ENCODE data around the gene LRP5.

LRP5 gene

GRCh38 chr11:68282861-68283230 lies 29.5 kb upstream of the LRP5 start:
- TF ChIP-seq, protein P1, sequence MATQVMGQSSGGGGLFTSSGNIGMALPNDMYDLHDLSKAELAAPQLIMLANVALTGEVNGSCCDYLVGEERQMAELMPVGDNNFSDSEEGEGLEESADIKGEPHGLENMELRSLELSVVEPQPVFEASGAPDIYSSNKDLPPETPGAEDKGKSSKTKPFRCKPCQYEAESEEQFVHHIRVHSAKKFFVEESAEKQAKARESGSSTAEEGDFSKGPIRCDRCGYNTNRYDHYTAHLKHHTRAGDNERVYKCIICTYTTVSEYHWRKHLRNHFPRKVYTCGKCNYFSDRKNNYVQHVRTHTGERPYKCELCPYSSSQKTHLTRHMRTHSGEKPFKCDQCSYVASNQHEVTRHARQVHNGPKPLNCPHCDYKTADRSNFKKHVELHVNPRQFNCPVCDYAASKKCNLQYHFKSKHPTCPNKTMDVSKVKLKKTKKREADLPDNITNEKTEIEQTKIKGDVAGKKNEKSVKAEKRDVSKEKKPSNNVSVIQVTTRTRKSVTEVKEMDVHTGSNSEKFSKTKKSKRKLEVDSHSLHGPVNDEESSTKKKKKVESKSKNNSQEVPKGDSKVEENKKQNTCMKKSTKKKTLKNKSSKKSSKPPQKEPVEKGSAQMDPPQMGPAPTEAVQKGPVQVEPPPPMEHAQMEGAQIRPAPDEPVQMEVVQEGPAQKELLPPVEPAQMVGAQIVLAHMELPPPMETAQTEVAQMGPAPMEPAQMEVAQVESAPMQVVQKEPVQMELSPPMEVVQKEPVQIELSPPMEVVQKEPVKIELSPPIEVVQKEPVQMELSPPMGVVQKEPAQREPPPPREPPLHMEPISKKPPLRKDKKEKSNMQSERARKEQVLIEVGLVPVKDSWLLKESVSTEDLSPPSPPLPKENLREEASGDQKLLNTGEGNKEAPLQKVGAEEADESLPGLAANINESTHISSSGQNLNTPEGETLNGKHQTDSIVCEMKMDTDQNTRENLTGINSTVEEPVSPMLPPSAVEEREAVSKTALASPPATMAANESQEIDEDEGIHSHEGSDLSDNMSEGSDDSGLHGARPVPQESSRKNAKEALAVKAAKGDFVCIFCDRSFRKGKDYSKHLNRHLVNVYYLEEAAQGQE (IDR thresholded peaks at IDR 0.05; ENCODE audit: insufficient read depth in 1 of 2, low read depth in 2 of 2, low read length in 2 of 2), result no peak
- TF ChIP-seq TAF1 (IDR thresholded peaks at IDR 0.05; ENCODE audit: borderline replicate concordance, insufficient read depth, low read length), result no peak
- no peak for TF ChIP-seq POLR2AphosphoS5 (IDR thresholded peaks at IDR 0.05; ENCODE audit: low read depth, low read length)
- TF ChIP-seq FOXP2 (optimal IDR thresholded peaks at IDR 0.05; ENCODE audit: borderline replicate concordance, extremely low read depth, extremely low read length, insufficient read depth), result no peak
- no peak for TF ChIP-seq SIN3A (IDR thresholded peaks at IDR 0.05; ENCODE audit: borderline replicate concordance, insufficient read depth, low read length)

GRCh38 chr11:68287419-68287818 lies 25.0 kb upstream of the LRP5 start:
- TF ChIP-seq SIN3A (IDR thresholded peaks at IDR 0.05; ENCODE audit: borderline replicate concordance, insufficient read depth, low read length) (no peak), TAF1 (IDR thresholded peaks at IDR 0.05; ENCODE audit: borderline replicate concordance, insufficient read depth, low read length) (no peak), POLR2AphosphoS5 (IDR thresholded peaks at IDR 0.05; ENCODE audit: low read depth, low read length) (no peak), FOXP2 (optimal IDR thresholded peaks at IDR 0.05; ENCODE audit: borderline replicate concordance, extremely low read depth, extremely low read length, insufficient read depth) (no peak)
- TF ChIP-seq, protein P1 (IDR thresholded peaks at IDR 0.05; ENCODE audit: insufficient read depth in 1 of 2, low read depth in 2 of 2, low read length in 2 of 2), result no peak

GRCh38 chr11:68289456-68289855 lies 22.9 kb upstream of the LRP5 start:
- no peak for TF ChIP-seq TAF1 (IDR thresholded peaks at IDR 0.05; ENCODE audit: borderline replicate concordance, insufficient read depth, low read length)
- TF ChIP-seq, protein P1 (IDR thresholded peaks at IDR 0.05; ENCODE audit: insufficient read depth in 1 of 2, low read depth in 2 of 2, low read length in 2 of 2), result no peak
- TF ChIP-seq SIN3A (IDR thresholded peaks at IDR 0.05; ENCODE audit: borderline replicate concordance, insufficient read depth, low read length), result no peak
- no peak for TF ChIP-seq FOXP2 (optimal IDR thresholded peaks at IDR 0.05; ENCODE audit: borderline replicate concordance, extremely low read depth, extremely low read length, insufficient read depth)
- TF ChIP-seq POLR2AphosphoS5 (IDR thresholded peaks at IDR 0.05; ENCODE audit: low read depth, low read length), result no peak

GRCh38 chr11:68293708-68294107 lies 18.7 kb upstream of the LRP5 start:
- TF ChIP-seq POLR2AphosphoS5 (IDR thresholded peaks at IDR 0.05; ENCODE audit: low read depth, low read length) (no peak), SIN3A (IDR thresholded peaks at IDR 0.05; ENCODE audit: borderline replicate concordance, insufficient read depth, low read length) (no peak)

DNA sequence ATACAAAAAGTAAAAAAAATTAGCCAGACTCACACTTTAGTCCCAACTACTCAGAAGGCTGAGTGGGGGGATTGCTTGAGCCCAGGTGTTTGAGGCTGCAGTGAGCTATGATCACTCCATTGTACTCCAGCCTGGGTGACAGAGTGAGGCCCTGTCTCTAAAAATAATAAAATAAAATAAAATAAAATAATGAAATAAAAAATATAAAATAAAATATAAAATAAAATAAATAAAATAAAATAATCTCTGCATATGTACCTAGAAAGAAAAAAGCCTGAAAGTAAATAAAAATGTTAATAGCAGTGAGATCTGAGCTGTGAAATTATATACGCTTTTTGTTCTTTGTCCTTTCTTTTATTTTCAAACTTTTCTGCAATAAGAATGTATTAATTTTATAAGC lies 17.1 kb upstream of the LRP5 start:
- TF ChIP-seq TAF1 (IDR thresholded peaks at IDR 0.05; ENCODE audit: borderline replicate concordance, insufficient read depth, low read length), result no peak
- no peak for TF ChIP-seq FOXP2 (optimal IDR thresholded peaks at IDR 0.05; ENCODE audit: borderline replicate concordance, extremely low read depth, extremely low read length, insufficient read depth)
- no peak for TF ChIP-seq SIN3A (IDR thresholded peaks at IDR 0.05; ENCODE audit: borderline replicate concordance, insufficient read depth, low read length)
- TF ChIP-seq POLR2AphosphoS5 (IDR thresholded peaks at IDR 0.05; ENCODE audit: low read depth, low read length), result no peak
- TF ChIP-seq, protein P1 (IDR thresholded peaks at IDR 0.05; ENCODE audit: insufficient read depth in 1 of 2, low read depth in 2 of 2, low read length in 2 of 2), result no peak
